Measurements from ENCODE around the gene ADARB2. TPM values are rescaled to one million over a fixed set of nuclear protein-coding genes. Genes with fewer than 3 reads are reported as not detected.

The ADARB2 gene
- total RNA-seq, 2 donors from 2014 or later = 1.1 to 1.8 TPM

- peaks cover 21% of the 10 kb centered on the region for H3K4me1 Mint-ChIP-seq
- H3K27me3 ChIP-seq (ENCODE audit: control insufficient read depth, insufficient read depth, low read length, poor library complexity, severe bottlenecking) = no peaks in the 10 kb centered on the region
- 94 to 100% methylated on average over 1 to 2 of the region's 2 CpGs for WGBS, 2 experiments (ENCODE audit: insufficient coverage in 1 of 2, insufficient read length in 1 of 2)
Measured at GRCh38 chr10:1196656-1197055, 540.7 kb downstream of the ADARB2 start.

GRCh38 chr10:1195828-1196227 lies 541.5 kb downstream of the ADARB2 start:
- no peaks in the 10 kb centered on the region for H3K27me3 ChIP-seq (ENCODE audit: control insufficient read depth, insufficient read depth, low read length, poor library complexity, severe bottlenecking)
- no peak overlapping the region for H3K9ac ChIP-seq (ENCODE audit: extremely low read depth, low read length, poor library complexity, severe bottlenecking)
- 75 to 87% methylated on average over 6 to 9 of the region's 9 CpGs for WGBS, 2 experiments (ENCODE audit: insufficient coverage in 1 of 2, insufficient read length in 1 of 2)
- peak; percentile 73 for DNase-seq
- no peak overlapping the region for H3K4me3 ChIP-seq (ENCODE audit: low read length)
- H3K27ac ChIP-seq (ENCODE audit: low read depth, low read length) = no peak overlapping the region
- H3K4me3 Mint-ChIP-seq = no peak overlapping the region
- no peak overlapping the region for H3K27ac Mint-ChIP-seq
- H3K4me1 Mint-ChIP-seq = peaks cover 21% of the 10 kb centered on the region
- no peak for TF ChIP-seq CTCF (conservative IDR thresholded peaks at IDR 0.05)
- no peaks in the 10 kb centered on the region for H3K36me3 Mint-ChIP-seq (ENCODE audit: low read depth)
- no peaks in the 10 kb centered on the region for H3K9me3 ChIP-seq (ENCODE audit: control insufficient read depth, low read length)
- no peaks in the 10 kb centered on the region for H3K9me3 Mint-ChIP-seq
- peaks cover 4% of the 10 kb centered on the region for H3K27me3 Mint-ChIP-seq (ENCODE audit: insufficient read depth)
- H3K4me1 ChIP-seq (ENCODE audit: control insufficient read depth, insufficient read depth, low read length) = peaks cover 9% of the 10 kb centered on the region
- H3K36me3 ChIP-seq (ENCODE audit: control insufficient read depth, insufficient read depth, low read length) = no peaks in the 10 kb centered on the region

More at GRCh38 chr10:1196656-1197055, 540.7 kb downstream of the ADARB2 start:
- H3K27me3 Mint-ChIP-seq (ENCODE audit: insufficient read depth) = peaks cover 4% of the 10 kb centered on the region
- H3K36me3 ChIP-seq (ENCODE audit: control insufficient read depth, insufficient read depth, low read length) = no peaks in the 10 kb centered on the region
- peaks cover 9% of the 10 kb centered on the region for H3K4me1 ChIP-seq (ENCODE audit: control insufficient read depth, insufficient read depth, low read length)
- H3K4me3 Mint-ChIP-seq = no peak overlapping the region
- no peak overlapping the region for H3K27ac Mint-ChIP-seq
- H3K9ac ChIP-seq (ENCODE audit: extremely low read depth, low read length, poor library complexity, severe bottlenecking) = no peak overlapping the region
- no peak overlapping the region for H3K27ac ChIP-seq (ENCODE audit: low read depth, low read length)
- H3K9me3 ChIP-seq (ENCODE audit: control insufficient read depth, low read length) = no peaks in the 10 kb centered on the region
- DNase-seq = no peak
- H3K9me3 Mint-ChIP-seq = no peaks in the 10 kb centered on the region
- no peak overlapping the region for H3K4me3 ChIP-seq (ENCODE audit: low read length)
- no peaks in the 10 kb centered on the region for H3K36me3 Mint-ChIP-seq (ENCODE audit: low read depth)
- TF ChIP-seq CTCF (conservative IDR thresholded peaks at IDR 0.05) = no peak

- TF ChIP-seq CTCF (conservative IDR thresholded peaks at IDR 0.05) = no peak
- no peak for DNase-seq
- Histone ChIP-seq H3K9me3 (ENCODE audit: control insufficient read depth, low read length) (no peaks in the 10 kb centered on the region), H3K36me3 (ENCODE audit: control insufficient read depth, insufficient read depth, low read length) (no peaks in the 10 kb centered on the region), H3K9ac (ENCODE audit: extremely low read depth, low read length, poor library complexity, severe bottlenecking) (no peak overlapping the region), H3K4me1 (ENCODE audit: control insufficient read depth, insufficient read depth, low read length) (peaks cover 8% of the 10 kb centered on the region), H3K4me3 (ENCODE audit: low read length) (no peak overlapping the region), H3K27ac (ENCODE audit: low read depth, low read length) (no peak overlapping the region), H3K27me3 (ENCODE audit: control insufficient read depth, insufficient read depth, low read length, poor library complexity, severe bottlenecking) (no peaks in the 10 kb centered on the region)
- WGBS, 2 experiments (ENCODE audit: insufficient coverage in 1 of 2, insufficient read length in 1 of 2) = 69 to 75% methylated on average over 7 of the region's 7 CpGs
- no peaks in the 10 kb centered on the region for H3K9me3 Mint-ChIP-seq
- peaks cover 2% of the 10 kb centered on the region for H3K27me3 Mint-ChIP-seq (ENCODE audit: insufficient read depth)
- H3K36me3 Mint-ChIP-seq (ENCODE audit: low read depth) = no peaks in the 10 kb centered on the region
- H3K4me1 Mint-ChIP-seq = peaks cover 18% of the 10 kb centered on the region
- no peak overlapping the region for H3K27ac Mint-ChIP-seq
- no peak overlapping the region for H3K4me3 Mint-ChIP-seq
Measured at GRCh38 chr10:1194161-1194560, 543.2 kb downstream of the ADARB2 start.
